ENCODE data around the gene MYCBPAP.

Gene MYCBPAP

GRCh38 chr17:50517504-50518383, 9.5 kb downstream of the MYCBPAP start:
- DNase-seq: no peak

- no peak for DNase-seq
Measured at GRCh38 chr17:50518384-50519023, 10.3 kb downstream of the MYCBPAP start.

- DNase-seq: no peak
Measured at GRCh38 chr17:50519141-50519834, 11.0 kb downstream of the MYCBPAP start.

- DNase-seq: no peak
Measured at GRCh38 chr17:50520483-50520882, 12.2 kb downstream of the MYCBPAP start.

GRCh38 chr17:50521514-50521913, 13.3 kb downstream of the MYCBPAP start:
- DNase-seq: no peak

- no peak for DNase-seq
Measured at GRCh38 chr17:50522766-50523165, 14.5 kb downstream of the MYCBPAP start.

GRCh38 chr17:50523208-50523607, 15.0 kb downstream of the MYCBPAP start:
- no peak for DNase-seq

- no peak for DNase-seq
Measured at GRCh38 chr17:50524838-50525237, 16.6 kb downstream of the MYCBPAP start.

GRCh38 chr17:50527155-50527762, 19.0 kb downstream of the MYCBPAP start:
- DNase-seq: no peak

- no peak for DNase-seq
Measured at GRCh38 chr17:50527949-50528474, 19.8 kb downstream of the MYCBPAP start.

- no peak for DNase-seq
Measured at GRCh38 chr17:50529849-50530248, 21.6 kb downstream of the MYCBPAP start.

- DNase-seq: no peak
Measured at GRCh38 chr17:50531428-50532025, 23.3 kb downstream of the MYCBPAP start.

- DNase-seq: no peak
Measured at GRCh38 chr17:50532452-50533024, 24.3 kb downstream of the MYCBPAP start, which contains the start of gene EPN3. Gene EPN3 (plus strand): TSS chr17:50532735. CDS start chr17:50536557, 3,822 bp downstream.

- no peak for DNase-seq
Measured at GRCh38 chr17:50533185-50533584, 24.9 kb downstream of the MYCBPAP start.

- DNase-seq: no peak
Measured at GRCh38 chr17:50533720-50534148, 25.5 kb downstream of the MYCBPAP start.

- DNase-seq: no peak
Measured at GRCh38 chr17:50534222-50534978, 26.2 kb downstream of the MYCBPAP start.

GRCh38 chr17:50534979-50535326, 26.7 kb downstream of the MYCBPAP start:
- no peak for DNase-seq

GRCh38 chr17:50535407-50535806, 27.2 kb downstream of the MYCBPAP start:
- DNase-seq: no peak

- DNase-seq: no peak
Measured at GRCh38 chr17:50536683-50537646, 28.7 kb downstream of the MYCBPAP start.

All from SW 1271 (cell line).